Stimulated activated CD8-positive, alpha-beta memory T cell treated with anti-CD3 and anti-CD28 coated beads, Interleukin-7, amount 100 ng/mL, for 1 hour (primary cell): ENCODE data around the gene APOF.
"Not testable (repeated sequence)": the region's sequence is repeated elsewhere in the genome, so short reads cannot be mapped to it uniquely, and the experiment has no call there.

Experiments used
- DNase-seq, 2 donors: peaks; one replicate each; pipeline ENCODE4 v3.0.0-alpha.2; 2020; ENCODE audit warnings: low read depth in 2 of 2

Gene APOF, protein sequence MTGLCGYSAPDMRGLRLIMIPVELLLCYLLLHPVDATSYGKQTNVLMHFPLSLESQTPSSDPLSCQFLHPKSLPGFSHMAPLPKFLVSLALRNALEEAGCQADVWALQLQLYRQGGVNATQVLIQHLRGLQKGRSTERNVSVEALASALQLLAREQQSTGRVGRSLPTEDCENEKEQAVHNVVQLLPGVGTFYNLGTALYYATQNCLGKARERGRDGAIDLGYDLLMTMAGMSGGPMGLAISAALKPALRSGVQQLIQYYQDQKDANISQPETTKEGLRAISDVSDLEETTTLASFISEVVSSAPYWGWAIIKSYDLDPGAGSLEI

DNA sequence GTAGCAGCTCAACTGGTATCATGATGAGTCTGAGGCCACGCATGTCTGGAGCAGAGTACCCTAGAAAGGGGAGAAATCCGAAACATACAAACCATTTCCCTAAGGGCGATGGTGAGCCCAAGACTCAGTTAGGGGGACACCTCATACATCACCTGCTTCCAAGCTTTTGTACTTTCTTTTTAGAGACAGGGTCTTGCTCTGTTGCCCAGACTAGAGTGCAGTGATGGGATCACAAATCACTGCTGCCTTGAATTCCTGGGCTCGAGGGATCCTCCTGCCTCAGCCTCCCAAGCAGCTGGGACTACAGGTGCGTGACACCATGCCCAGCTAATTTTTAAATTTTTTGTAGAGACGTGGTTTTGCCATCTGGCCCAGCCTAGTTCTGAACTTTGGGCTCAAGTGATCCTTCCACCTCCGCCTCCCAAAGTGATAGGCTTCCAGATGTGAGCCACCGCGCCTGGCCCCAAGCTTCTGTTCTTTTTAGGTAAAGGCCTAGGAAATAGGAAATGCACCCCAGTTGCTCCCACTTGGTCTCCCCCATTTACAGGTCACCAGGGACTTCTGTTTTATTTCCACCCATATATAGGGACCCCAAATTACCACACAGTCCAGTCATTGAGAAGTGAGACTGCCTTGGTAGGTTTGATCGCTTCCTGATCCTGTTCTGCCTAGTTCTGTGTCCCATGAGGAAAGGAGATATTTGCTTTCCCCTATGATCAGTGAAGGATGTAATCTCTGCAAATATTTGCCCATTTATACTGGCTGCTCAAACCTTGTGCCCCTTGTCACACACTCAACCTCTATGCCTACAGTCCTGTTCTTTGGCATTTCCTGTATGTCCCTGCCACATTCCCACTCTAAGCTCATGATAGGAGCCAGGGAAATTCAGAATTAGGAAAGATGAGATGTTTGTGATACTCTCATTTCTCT lies at the start of gene APOF:
Gene APOF, minus strand, starts transcription at position 728 of the 930 bp plus-strand sequence. Its CDS starts 112 bp downstream, at position 616.
- no peak for DNase-seq

DNA sequence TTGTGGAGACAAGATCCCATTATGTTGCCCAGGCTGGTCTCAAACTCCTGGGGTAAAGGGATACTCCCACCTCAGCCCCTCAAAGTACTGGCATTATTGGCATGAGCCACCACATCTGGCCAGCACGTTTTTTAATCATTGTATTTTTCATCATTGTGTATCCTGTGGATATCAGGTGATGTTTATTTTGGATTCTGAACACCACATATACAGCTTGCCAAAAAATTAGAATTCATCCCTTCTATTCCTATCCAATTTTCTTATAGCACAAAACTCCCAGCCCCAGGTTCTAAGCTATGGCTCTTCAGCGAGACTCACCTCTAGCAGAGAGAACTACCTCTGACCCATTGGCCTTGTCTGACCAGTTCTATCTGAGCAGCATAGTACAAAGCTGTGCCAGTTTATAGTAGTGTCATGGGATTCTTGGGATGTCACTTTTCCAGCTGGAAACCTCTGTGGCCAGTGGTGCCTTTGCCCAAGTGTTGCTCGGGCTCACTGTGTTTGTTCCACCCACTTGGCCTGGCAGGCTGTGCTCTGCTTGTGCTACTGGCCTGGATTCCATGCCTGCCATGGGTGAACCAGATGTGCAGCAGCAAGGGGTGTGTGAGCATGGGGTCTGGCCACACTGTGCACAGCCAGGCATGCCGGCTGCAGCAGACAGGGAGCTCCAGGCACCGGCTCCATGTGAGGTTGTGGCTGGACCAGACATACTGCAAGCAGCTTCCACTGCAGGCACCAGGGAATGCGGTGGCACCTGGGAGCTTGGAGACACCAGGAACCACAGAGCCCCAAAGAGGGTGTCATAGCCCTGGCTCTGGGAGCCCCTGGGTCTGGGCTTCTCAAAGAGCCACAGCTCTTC lies 49.4 kb upstream of the APOF start:
- no peak for DNase-seq

DNA sequence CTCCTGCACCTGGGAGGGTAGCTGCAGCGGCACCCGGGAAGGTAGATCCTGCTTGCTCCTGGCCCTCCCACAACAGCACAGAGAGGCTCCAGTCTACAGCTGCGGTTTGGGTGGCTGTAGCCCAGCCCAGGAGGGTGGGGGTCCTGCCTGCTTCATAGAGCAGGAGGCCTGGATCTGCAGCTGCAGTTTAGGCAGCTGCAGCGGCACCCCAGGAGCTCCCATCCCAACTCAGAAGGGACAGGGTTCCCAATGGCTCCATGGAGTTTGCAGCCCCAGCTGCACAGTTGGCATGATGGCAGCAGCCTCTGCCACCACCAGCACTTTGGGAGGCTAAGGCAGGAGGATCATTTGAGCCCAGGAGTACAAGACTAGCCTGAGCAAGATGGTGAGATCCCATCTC lies 48.1 kb upstream of the APOF start:
- no peak for DNase-seq

DNA sequence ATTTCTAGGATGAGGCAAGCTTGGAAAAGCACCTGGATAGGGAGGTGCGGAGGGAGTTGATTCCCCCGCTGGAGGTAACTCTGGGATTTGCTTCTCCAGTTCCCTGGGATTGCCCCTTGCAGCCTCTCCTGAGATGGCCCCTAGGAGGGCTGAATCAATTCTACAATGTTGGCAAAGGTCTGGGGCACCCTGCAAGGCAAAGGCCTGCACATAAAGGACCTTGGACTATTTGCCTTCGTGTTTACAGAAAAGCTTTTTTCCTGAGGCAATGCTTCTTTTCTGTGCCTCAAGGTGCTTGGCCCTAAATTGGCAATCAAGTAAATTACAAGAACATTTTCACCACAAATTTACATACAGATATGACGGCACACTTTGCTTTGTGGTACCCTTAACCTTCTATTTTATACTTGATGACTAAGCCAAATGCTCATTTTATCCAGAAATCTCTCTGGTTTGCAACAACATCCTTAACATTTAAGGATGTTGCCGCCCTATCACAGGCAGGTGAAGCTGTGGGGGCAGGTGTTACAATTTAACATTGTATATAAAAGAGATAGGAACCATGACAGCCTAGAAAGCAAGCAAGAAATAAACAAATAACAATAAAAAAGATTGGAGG lies 46.3 kb upstream of the APOF start:
- no peak for DNase-seq

DNA sequence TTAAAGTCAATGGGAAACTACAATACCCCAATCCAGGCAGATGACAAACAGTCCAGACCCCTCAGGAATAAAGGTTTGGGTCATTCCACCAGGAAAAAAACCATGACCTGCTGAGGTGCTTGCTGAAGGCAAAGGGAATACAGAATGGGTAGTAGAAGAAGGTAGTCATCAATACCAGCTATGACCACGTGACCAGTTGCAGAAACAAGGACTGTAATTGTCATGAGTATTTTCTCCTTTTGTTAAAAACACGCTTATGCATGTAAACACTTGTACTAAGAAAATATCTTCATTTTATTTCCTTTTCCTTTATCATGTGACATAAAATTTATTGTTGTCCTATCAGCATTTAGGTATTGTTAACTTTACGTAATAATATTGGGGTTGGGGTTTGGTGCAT lies 41.6 kb upstream of the APOF start:
- not testable (repeated sequence) for DNase-seq

DNA sequence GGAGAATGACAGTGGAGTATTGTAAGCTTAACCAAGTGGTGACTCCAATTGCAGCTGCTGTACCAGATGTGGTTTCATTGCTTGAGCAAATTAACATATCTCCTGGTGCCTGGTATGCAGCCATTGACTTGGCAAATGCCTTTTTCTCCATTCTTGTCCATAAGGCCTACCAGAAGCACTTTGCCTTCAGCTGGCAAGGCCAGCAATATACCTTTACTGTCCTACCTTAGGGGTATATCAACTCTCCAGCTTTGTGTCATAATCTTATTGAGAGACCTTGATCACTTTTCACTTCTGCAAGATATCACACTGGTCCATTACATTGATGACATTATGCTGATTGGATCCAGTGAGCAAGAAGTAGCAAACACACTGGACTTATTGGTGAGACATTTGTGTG lies 39.0 kb upstream of the APOF start:
- not testable (repeated sequence) for DNase-seq

DNA sequence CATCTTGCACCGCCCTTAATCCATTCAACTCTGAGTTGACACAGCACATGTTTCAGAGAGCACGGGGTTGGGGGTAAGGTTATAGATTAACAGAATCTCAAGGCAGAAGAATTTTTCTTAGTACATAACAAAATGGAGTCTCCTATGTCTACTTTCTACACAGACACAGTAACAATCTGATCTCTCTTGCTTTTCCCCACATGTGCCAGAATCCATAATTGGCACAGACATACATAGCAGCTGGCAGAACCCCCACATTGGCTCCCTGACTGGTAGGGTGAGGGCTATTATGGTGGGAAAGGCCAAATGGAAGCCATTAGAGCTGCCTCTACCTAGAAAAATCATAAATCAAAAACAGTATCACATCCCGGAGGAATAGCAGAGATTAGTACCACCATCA lies 38.5 kb upstream of the APOF start:
- not testable (repeated sequence) for DNase-seq

DNA sequence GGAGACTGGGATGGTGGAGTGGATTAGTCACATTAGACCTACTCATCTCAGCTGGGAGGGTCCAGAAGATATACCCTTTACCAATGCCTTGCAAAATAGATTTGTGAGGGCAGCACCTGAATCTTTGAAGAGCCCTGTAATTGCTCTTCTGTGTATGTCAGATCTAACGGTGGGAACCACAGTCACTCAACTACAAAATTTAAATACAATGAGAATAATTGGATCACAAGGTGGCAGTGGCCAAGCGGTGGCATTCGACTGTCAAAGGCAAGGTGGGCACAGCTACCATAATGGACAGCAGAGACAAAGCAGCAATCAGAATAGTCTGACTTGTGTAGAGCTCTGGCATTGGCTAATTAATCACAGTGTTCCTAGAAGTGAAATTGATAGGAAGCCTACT lies 36.8 kb upstream of the APOF start:
- DNase-seq = not testable (repeated sequence)

DNA sequence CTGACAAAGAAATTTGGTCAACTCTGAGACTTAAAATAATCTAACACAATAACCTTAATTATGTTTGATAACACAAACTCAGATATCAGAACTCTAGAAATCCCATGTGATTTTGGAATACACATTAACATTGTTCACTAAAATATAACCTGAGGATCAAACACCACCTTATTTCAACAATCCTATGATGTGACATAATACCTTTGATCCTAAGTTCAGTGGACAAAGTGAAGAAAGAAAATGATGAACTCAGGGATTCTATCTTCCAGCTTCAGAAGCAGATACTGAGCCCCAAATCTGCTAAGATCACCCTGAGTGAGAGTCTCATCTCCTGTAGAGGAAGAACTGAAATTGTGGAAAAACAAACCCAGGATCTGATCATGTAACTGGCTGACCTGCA lies 35.7 kb upstream of the APOF start:
- no peak for DNase-seq

DNA sequence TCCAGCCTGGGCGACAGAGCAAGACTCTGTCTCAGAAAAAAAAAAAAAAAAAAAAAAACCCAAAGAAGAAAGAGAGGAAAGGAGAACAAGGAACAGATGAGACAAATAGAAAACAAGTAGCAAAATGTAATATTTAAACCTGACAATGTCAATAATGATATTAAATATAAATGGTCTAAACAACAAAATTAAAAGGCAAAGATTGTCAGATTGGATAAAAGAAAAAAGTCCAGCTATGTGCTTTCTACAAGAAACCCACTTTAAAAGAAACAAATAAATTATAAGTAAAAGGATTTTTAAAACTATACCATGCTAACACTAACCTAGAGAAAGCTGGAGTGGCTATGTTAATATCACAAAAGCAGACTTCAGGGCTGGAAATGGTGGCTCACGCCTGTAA lies 29.7 kb upstream of the APOF start:
- DNase-seq = no peak

DNA sequence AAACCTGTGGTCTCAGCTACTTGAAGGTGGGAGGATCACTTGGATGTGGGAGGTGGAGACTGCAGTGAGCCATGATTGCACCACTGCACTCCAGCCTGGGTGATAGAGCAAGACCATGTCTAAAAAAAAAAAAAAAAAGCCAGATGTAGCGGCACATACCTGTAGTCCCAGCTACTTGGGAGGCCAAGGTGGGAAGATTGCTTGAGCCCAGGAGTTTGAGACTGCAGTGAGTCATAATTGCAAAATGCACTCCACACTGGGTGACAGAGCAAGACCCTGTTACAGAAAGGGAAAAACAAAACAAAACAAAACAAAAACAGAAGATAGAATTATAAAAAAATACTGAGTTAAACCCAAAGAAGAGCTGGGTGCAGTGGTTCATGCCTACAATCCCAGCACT lies 29.1 kb upstream of the APOF start:
- DNase-seq = no peak

DNA sequence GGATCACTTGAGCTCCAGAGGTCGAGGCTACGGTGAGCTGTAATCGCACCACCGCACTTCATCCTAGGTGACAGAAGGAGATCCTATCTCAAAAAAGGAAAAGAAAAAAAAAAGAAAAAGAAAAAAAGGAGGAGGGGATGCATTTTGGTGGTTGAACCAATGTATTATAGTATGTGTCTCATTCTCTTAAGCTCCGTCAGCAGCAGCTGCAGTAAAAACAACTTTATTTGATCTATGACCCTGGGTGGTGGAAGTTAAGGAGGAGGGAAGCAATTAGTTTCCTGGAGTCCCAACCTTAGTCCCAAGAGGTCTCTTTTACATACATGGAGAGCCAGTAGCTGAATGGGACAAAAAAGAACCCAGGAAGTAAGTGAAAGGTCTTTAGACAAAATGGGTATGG lies 26.8 kb upstream of the APOF start:
- no peak for DNase-seq

DNA sequence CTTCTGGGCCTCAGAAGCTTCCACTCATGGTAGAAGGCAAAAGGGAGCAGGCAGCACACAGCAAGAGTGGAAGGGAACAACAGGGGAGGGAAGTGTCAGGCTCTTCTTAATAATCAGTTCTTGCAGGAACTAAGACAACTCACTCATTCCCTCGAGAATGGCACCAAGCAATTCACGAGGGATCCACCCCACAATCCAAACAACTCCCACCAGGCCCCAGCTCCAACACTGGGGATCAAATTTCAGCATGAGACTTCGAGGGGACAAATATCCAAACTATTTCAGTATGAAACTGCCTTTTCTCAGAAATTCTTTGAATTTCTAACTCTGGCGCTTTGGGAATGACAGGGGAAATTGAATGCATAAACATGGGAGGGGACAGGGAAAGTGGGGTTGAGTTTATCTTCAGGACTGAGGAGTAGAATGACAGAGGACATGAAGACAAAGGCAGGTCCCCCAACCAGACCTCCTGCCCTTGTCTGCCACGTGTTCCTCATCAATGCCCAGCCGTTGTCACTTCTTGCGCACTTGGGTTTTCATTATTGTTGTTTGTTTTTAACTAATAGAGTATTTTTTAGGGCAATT lies 24.6 kb upstream of the APOF start:
- DNase-seq = no peak

DNA sequence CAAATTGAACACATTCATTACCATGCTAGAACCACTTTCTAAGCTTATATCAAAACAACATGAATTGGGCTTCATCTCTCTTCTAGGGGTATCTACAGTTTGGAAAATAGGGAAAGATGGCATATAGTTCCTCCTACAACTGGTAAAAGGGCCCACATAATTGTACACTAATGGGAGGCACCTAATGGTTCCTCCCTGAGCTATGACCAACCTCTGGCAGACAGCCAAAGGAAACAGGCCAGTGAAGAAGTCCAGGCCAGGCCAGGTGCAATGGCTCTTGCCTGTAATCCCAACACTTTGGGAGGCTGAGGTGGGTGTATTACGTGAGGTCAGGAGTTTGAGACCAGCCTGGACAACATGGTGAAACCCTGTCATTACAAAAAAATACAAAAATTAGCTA lies 23.2 kb upstream of the APOF start:
- DNase-seq = no peak

DNA sequence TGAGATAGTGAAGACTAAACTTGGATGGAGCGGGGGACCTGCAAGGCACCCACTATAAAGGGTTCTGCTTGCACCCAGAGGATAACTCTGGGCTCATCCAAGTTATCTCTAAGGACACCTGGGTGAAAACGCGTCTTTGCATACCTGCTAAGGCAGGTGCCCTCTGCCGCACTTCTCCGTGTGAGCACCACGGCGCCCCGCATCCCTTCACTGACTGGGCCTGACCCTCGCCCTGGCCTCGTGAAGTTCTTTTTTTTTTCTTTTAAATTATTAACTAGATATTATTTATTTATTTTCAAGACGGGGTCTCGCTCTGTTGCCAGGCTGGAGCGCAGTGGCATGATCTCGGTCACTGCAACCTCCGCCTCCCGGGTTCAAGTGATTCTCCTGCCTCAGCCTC lies 20.0 kb upstream of the APOF start:
- no peak for DNase-seq

DNA sequence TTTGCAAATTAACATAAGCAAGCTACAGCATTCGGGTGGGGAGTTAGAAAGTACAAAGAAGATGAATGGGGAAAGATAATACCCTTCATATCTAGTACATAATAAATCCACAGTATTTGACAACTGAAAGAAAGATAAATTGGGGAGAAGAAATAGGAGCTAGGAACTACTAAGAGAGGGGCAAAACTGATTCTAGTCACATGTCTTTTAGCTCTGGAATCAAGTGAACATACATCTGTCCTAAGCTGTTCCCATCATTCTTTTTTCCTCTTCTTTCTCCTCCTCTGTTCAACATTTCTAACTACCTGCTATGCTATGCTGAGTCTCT lies 15.3 kb upstream of the APOF start:
- DNase-seq = no peak

DNA sequence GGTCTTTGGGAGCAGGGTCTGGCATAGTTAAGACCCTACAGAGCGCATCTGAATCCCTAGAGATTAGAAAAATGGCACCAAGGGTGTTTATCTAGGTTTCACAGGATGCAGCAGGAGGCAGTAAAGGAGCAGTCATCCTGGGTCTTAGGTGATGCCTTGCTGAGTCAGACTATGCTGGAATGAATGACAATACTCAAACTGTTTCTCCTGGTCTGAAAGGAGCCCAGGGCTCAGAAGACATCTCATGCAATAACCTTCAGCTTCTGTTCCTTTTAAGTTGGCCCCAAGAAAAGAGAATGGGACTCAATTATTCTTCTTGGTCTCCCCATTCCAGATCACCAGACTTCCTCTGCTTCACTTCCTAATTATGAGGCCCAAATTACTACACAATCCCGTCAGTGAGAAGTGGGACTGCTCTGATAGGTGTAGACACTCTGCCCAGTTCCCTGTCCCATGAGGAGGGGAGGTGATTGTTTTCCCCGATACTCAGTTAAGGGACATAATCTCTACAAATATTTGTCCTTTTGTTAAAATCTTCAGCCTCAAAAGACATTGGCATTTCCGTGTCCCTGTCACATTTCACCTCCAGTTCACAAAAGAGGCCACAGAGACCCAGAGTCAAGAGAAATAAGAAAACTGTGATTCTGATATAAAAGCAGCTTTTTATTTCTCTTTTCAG lies 14.8 kb upstream of the APOF start:
- no peak for DNase-seq

DNA sequence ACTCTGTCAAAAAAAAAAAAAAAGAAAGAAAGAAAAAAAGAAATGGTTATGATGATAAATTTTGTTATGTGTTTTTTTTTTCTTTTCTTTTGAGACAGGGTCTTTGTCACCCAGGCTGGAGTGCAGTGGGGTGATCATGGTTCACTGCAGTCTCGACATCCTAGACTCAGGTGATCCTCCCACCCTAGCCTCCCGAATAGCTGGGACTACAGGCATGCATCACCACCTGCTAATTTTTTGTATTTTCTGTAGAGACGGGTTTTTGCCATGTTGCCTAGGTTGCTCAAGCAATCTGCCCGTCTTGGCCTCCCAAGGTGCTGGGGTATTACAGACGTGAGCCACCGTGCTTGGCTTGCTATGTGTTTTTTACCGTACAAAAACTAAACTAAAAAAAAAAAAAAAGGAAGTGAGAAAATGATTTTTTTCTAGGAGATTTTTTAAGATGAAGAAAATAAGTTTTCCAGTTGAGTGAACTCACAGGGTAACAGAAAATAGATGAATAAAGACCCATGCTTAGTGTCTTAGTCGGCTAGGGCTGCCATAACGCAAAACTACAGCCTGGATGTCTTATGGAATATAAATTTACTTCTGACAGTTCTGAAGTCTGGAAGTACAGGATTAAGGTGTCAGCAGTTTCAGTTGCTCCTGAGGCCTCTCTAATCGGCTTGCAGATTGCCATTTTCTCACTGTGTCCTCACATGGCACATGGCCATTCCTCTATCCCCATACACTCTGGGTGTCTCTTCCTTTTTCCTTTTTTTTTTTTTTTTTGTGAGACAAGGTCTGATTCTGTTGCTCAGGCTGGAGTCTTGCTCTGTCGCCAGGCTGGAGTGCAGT lies 13.2 kb upstream of the APOF start:
- DNase-seq = no peak

DNA sequence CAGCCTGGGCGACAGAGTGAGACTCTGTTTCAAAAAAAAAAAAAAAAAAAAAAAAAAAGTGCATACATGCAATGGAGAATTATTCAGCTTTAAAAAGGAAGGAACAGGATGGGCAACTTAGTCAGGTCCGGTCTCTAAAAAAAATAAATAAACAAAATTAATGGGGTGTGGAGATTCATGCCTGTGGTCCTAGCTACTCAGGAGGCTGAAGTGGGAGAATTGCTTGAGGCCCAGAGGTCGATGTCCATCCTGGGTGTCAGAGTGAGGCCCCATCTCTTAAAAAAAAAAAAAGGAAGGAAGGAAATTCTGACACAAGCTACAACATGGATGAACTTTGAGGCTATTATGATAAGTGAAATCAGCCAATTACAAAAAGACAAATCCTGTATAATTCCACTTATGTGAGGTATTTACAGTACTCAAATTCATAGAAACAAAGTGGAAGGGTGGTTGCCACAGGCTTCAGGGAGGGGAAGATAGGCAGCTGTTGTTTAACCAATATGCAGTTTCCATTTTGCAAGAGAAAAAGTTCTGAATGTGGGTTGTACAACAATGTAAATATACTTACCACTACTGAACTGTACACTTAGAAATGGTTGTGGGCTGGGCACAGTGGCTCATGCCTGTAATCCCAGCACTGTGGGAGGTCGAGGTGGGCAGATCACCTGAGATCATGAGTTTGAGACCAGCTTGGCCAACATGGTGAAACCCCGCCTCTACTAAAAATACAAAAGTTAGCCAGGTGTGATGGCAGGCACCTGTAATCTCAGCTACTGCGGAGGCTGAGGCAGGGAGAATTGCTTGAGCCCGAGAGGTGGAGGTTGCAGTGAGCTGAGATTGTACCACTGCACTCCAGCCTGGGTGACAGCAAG lies 12.3 kb upstream of the APOF start:
- no peak for DNase-seq
